Ovary (tissue), 9 donors: ENCODE data around the gene SLC51B. TPM values are rescaled to one million over a fixed set of nuclear protein-coding genes. Genes with fewer than 3 reads are reported as not detected.
"Not testable (repeated sequence)": the region's sequence is repeated elsewhere in the genome, so short reads cannot be mapped to it uniquely, and the experiment has no call there.

Experiments
- DNase-seq, 5 donors: peaks; one replicate each; pipeline ENCODE4 v3.0.0-alpha.2; 2019 to 2020
- H3K27ac ChIP-seq, 2 donors: fragments of 200-600 bp; one replicate each; pipeline versions ENCODE4 v1.5.1 to v1.8.0; 2019 to 2022
- H3K27me3 ChIP-seq: fragments of 200-600 bp; one replicate; pipeline ENCODE4 v1.8.0; 2022
- H3K36me3 ChIP-seq: fragments of 200-600 bp; sonication (generic); one replicate; pipeline ENCODE4 v1.5.1; 2019
- H3K4me1 ChIP-seq: one replicate; pipeline ENCODE4 v1.8.1; 2013; ENCODE audit warnings: mild to moderate bottlenecking, moderate library complexity; ENCODE audit not compliant: insufficient read depth
- H3K4me3 ChIP-seq: fragments of 200-600 bp; sonication (generic); one replicate; pipeline ENCODE4 v1.5.1; 2017
- H3K9me3 ChIP-seq, 2 donors: fragments of 200-600 bp in 1 of 2; sonication (generic) in 1 of 2; one replicate each; pipeline versions ENCODE4 v1.5.1 to v1.8.1; 2013 to 2019; ENCODE audit warnings: mild to moderate bottlenecking in 1 of 2, moderate library complexity in 1 of 2
- EP300 ChIP-seq: sonication (generic); formaldehyde crosslinking; IDR thresholded peaks from one replicate; pipeline ENCODE4 v1.6.1; 2017; ENCODE audit warnings: antibody characterized with exemption
- POLR2A ChIP-seq: fragments of 450-650 bp; IDR thresholded peaks from one replicate; pipeline ENCODE4 v1.6.1; 2017; ENCODE audit warnings: antibody characterized with exemption, mild to moderate bottlenecking, moderate library complexity
- WGBS, 3 donors: extraction: QIAGEN DNeasy Blood & Tissue Kit in 1 of 3; methylation state at CpG; one replicate each; pipeline versions ENCODE4 v1.1.5 to v1.1.7; 2013 to 2017; 5-methylcytosine and 5-hydroxymethylcytosine counted together
- intact Hi-C, 4 donors: fragments of 100-400 bp; cut with DNase I; formaldehyde crosslinking; loops; one replicate each; pipeline versions ENCODE4 v1.11.0 to v1.15.1; 2022 to 2023
- polyA plus RNA-seq, 2 donors: library from polyadenylated mRNA; stranded (reverse); fragments of 200-250 nt in 1 of 2; fragments of 350-450 nt in 1 of 2; fragmentation: Illumina TruSeq in 1 of 2; extraction: RNeasy Lipid Tissue Mini Kit (QIAGEN cat#74804) in 1 of 2; gene quantifications; one replicate each; pipeline ENCODE4 v1.2.3, GENCODE V29; 2013 to 2014
- total RNA-seq, 7 donors: library from RNA; depleted of rRNA in 2 of 7; stranded (reverse); fragments of >200 nt in 2 of 7; fragmentation: NEBNext Ultra II Directional in 3 of 7; extraction: Animal tissue kit (Norgen Biotek cat#: 25700) in 3 of 7; gene quantifications; one replicate each; pipeline versions ENCODE4 v1.1.0 to v1.2.4, GENCODE V29; 2016 to 2023
- TF ChIP-seq, protein P1 (sequence below), 3 donors: fragments of 450-650 bp in 2 of 3; fragments of 200-600 bp in 1 of 3; IDR thresholded peaks; one replicate each; pipeline versions ENCODE4 v1.5.1 to v1.8.0; 2016 to 2022; ENCODE audit warnings: antibody characterized with exemption in 3 of 3, mild to moderate bottlenecking in 1 of 3
- donor health status: DM: no; HTN: no; CAD: no; lungs with moderate emphysema.
- donor health status: DM: no; HTN: no; CAD: no.
- donor health status: Bipolar disorder and iron deficiency.
- donor health status: DM: yes; HTN: yes; CAD: no.
- donor health status: DM: no; HTN: no; CAD: no.
- donor health status: DM: yes; HTN: yes; CAD: no.

Gene SLC51B
- total and polyA plus RNA-seq, 9 donors = 0.22 to 0.31 (median 0.27) TPM; not detected in 6

DNA sequence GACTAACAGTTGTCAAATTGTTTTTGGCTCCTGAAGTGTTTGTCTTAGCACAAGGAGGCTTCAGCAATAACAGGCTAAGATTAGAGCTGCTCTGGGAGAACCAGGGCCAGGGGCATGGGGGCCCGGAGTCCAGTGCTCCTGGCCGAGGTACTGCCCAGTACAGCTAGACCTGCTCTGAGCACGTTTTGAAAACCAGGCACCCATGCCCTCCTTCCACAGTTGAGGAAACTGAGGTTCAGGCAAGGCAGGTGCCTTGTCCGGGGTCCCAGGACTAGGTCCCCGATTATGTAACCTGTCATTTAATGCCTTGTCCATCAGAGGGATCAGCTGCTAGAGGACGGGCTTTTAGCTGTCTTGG, 50.5 kb downstream of the SLC51B start:
- Histone ChIP-seq H3K9me3 (no peaks in the 10 kb centered on the region), H3K4me1 (no peaks in the 10 kb centered on the region), H3K36me3 (no peaks in the 10 kb centered on the region), H3K27me3 (no peaks in the 10 kb centered on the region), H3K27ac (no peak overlapping the region), H3K4me3 (no peak overlapping the region)
- no peak for DNase-seq
- no peak for TF ChIP-seq POLR2A
- TF ChIP-seq, protein P1, sequence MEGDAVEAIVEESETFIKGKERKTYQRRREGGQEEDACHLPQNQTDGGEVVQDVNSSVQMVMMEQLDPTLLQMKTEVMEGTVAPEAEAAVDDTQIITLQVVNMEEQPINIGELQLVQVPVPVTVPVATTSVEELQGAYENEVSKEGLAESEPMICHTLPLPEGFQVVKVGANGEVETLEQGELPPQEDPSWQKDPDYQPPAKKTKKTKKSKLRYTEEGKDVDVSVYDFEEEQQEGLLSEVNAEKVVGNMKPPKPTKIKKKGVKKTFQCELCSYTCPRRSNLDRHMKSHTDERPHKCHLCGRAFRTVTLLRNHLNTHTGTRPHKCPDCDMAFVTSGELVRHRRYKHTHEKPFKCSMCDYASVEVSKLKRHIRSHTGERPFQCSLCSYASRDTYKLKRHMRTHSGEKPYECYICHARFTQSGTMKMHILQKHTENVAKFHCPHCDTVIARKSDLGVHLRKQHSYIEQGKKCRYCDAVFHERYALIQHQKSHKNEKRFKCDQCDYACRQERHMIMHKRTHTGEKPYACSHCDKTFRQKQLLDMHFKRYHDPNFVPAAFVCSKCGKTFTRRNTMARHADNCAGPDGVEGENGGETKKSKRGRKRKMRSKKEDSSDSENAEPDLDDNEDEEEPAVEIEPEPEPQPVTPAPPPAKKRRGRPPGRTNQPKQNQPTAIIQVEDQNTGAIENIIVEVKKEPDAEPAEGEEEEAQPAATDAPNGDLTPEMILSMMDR (IDR thresholded peaks at IDR 0.05) = no peak
- no peak for TF ChIP-seq EP300
- intact Hi-C loops = no loop called here
- 75 to 80% (median 76%) methylated on average over 6 of the region's 6 CpGs for WGBS, 3 donors

DNA sequence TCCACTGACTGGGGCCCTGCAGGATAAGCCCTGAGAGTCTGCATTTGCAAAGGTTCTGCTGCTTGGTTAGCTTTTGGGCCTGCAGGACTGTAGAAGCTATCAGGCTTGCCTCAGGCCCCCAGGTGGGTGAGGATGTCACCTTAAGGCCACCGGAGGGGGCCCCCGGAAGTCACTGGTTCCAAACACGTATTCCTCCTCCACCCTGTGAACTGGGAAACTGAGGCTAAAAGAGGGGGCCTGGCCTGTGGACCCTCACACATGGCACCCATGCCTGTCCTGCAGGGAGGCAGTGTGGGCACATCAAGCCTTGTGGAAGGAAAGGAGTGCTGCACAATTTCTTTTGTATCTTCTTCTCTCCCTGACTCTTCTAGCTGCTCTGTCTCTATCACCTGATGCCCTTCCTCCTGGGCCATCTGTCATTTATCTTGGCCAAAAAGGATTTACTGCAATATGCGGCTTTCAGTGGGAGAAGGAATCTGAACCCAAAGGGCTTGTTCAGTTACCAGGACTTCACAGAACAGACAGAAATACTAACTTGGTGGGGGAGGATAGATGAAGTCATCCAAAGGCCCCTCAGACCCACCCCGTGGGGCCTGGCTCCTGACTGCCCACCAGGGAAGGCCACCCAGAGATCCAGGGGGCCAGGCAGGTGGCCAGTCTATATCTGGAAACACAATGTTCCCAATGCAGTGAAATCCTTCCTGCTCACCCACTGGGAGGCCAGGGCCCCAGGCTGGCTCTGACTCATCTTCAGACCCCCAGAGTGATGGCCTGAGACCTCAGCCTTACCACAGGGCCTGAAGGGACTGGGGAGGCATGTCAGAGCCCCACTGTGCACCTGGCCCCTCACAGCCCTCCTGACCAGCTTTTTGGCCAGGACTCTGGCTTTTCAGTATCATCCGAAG, 51.5 kb downstream of the SLC51B start:
- H3K27ac ChIP-seq = no peak overlapping the region
- intact Hi-C loops = no loop called here
- WGBS, 3 donors = 78 to 87% (median 81%) methylated on average over 6 of the region's 6 CpGs

DNA sequence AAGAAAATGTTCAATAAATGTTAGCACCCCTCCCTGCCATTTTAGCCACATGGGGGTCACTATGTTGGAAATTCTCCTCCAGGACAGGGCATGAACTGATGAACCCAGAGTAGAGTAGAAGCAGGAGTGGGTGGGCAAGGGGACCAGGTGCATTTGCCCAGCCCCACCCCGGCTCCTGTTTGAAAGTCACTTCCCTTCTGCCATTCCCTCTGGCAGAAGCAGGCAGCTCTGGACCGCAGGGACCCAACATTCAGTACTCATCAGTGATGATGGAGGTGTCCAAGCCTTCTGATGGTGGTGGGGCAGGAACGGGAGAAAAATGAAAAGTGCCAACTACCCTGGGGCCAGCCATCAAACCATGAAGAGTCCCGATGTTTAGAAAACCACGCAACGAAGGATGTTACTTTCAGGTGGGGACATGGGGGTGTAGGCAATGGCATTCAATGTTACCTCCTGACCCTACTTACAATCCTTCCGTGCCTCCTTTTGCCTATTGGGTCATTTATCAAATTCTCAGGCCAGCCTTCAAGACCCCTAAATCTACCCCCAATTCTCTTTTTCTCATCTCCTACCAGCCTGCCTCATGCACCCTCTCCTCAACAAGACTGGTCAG, 52.6 kb downstream of the SLC51B start:
- TF ChIP-seq POLR2A = no peak
- TF ChIP-seq, protein P1 (IDR thresholded peaks at IDR 0.05) = no peak
- TF ChIP-seq EP300 = no peak
- Histone ChIP-seq H3K4me3 (no peak overlapping the region), H3K36me3 (no peaks in the 10 kb centered on the region), H3K9me3 (no peaks in the 10 kb centered on the region), H3K27ac (no peak overlapping the region), H3K4me1 (no peaks in the 10 kb centered on the region), H3K27me3 (no peaks in the 10 kb centered on the region)
- intact Hi-C loops = no loop called here
- DNase-seq = no peak
- WGBS, 3 donors = 94 to 99% (median 96%) methylated on average over 7 of the region's 7 CpGs

More for the DNA sequence above, 51.5 kb downstream of the SLC51B start:
- no peak overlapping the region for H3K4me3 ChIP-seq
- TF ChIP-seq EP300 (no peak), POLR2A (no peak)
- TF ChIP-seq, protein P1 (IDR thresholded peaks at IDR 0.05) = no peak
- H3K4me1 ChIP-seq = no peaks in the 10 kb centered on the region
- DNase-seq = no peak
- no peaks in the 10 kb centered on the region for H3K27me3 ChIP-seq
- H3K36me3 ChIP-seq = no peaks in the 10 kb centered on the region
- no peaks in the 10 kb centered on the region for H3K9me3 ChIP-seq

DNA sequence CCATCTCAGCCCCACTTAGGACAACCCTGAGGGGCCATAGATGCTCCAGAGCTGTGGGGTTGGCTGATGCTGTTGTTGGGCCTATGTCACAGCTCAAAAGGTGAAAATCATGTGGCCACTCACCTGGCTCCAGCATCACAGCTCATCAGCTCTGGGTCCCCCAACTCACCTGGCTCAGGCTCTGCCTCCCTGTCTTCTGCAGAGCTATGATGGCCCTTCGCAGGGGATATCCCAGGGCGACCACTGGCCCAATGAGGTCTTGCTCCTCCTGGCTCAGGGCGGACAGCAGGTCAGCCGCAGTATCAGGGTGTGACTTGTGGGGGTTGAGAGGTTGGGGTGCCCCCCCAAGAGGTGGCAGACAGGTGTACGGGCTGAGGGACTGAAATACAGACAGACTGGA, 54.1 kb downstream of the SLC51B start:
- TF ChIP-seq EP300 = no peak
- no peak for TF ChIP-seq POLR2A
- TF ChIP-seq, protein P1 (IDR thresholded peaks at IDR 0.05) = no peak
- 91 to 98% (median 94%) methylated on average over 5 of the region's 5 CpGs for WGBS, 3 donors
- Histone ChIP-seq H3K4me1 (no peaks in the 10 kb centered on the region), H3K27ac (no peak overlapping the region), H3K27me3 (no peaks in the 10 kb centered on the region), H3K4me3 (no peak overlapping the region), H3K36me3 (no peaks in the 10 kb centered on the region), H3K9me3 (no peaks in the 10 kb centered on the region)
- intact Hi-C loops = no loop called here
- DNase-seq = no peak

DNA sequence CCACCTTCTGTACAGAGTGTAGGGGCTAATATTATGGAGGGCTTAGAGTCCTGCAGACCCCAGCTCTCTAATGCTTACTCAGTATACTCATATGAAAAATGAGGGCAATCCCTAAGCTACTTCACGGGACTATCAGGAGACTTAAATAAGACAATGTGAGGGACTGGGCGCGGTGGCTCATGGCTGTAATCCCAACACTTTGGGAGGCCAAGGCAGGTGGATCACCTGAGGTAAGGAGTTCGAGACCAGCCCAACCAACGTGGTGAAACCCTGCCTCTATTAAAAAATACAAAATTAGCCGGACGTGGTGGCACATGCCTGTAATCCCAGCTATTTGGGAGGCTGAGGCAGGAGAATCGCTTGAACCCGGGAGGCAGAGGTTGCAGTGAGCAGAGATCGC, 54.6 kb downstream of the SLC51B start:
- not testable (repeated sequence) for H3K4me1 ChIP-seq, DNase-seq, H3K9me3 ChIP-seq, H3K27ac ChIP-seq, H3K4me3 ChIP-seq, H3K36me3 ChIP-seq, H3K27me3 ChIP-seq
- 91 to 93% (median 92%) methylated on average over 10 of the region's 10 CpGs for WGBS, 3 donors
- intact Hi-C loops = loop anchor here in 1 of 4 donors (5.0 kb wide), 1 partner anchor 68 kb away; no protein-coding TSS in a partner anchor
